ENCODE measurements around the gene FAF1. TPM values are rescaled to one million over a fixed set of nuclear protein-coding genes. Genes with fewer than 3 reads are reported as not detected.
A peak's percentile ranks its signal among the peaks of the same experiment; 100 is the strongest.

The FAF1 gene
- total RNA-seq, 1 donor from 2014 or later: 46.4 TPM

DNA sequence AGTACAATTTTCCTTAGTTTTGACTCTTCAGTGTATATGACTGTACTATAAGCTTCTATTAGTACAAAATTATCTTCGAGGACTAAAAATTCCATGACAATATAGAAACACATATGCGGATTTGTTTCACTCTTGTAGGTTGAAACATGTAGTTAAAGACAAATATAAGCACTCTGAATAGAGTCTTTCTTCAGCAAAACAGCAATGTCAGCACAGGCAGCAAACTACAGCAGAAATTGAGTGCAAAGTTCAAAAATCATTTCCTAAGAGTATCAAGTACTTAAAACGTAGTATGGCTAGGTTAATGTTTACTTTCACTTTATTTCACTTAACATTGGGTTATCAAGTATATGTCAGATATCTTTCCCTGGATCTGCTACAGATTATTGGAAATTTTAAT is 106.7 kb downstream of the FAF1 start:
- no peak overlapping the region for H3K27ac ChIP-seq
- TF ChIP-seq, protein P1, sequence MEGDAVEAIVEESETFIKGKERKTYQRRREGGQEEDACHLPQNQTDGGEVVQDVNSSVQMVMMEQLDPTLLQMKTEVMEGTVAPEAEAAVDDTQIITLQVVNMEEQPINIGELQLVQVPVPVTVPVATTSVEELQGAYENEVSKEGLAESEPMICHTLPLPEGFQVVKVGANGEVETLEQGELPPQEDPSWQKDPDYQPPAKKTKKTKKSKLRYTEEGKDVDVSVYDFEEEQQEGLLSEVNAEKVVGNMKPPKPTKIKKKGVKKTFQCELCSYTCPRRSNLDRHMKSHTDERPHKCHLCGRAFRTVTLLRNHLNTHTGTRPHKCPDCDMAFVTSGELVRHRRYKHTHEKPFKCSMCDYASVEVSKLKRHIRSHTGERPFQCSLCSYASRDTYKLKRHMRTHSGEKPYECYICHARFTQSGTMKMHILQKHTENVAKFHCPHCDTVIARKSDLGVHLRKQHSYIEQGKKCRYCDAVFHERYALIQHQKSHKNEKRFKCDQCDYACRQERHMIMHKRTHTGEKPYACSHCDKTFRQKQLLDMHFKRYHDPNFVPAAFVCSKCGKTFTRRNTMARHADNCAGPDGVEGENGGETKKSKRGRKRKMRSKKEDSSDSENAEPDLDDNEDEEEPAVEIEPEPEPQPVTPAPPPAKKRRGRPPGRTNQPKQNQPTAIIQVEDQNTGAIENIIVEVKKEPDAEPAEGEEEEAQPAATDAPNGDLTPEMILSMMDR (IDR thresholded peaks at IDR 0.05): no peak
- no peaks in the 10 kb centered on the region for H3K9me3 ChIP-seq
- H3K36me3 ChIP-seq: no peaks in the 10 kb centered on the region
- H3K4me3 ChIP-seq: no peak overlapping the region
- intact Hi-C loops (cut with DNase I): no loop called here
- no peaks in the 10 kb centered on the region for H3K27me3 ChIP-seq
- DNase-seq (no peak), ATAC-seq (no peak)
- no peaks in the 10 kb centered on the region for H3K4me1 ChIP-seq

DNA sequence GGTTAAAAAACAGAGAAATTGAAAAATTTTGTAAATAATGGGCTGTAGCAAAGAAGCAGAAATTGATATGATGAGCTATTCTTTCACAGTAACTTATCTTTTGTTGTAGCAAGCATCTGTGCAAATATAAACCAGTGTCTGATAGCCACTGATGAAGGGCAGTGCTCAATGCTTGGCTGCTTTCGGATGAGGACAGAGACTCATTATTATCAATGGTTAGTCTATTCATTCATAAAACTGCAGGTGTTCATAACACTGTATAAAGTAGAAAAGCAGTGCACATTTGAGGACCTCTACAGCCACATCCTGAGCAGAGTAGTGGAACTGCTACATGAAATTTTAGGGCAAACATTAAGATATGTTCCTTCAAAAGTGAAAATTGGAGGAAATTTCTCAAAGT is 107.2 kb downstream of the FAF1 start:
- Histone ChIP-seq H3K4me3 (no peak overlapping the region), H3K36me3 (no peaks in the 10 kb centered on the region), H3K9me3 (no peaks in the 10 kb centered on the region), H3K4me1 (no peaks in the 10 kb centered on the region), H3K27me3 (no peaks in the 10 kb centered on the region), H3K27ac (no peak overlapping the region)
- ATAC-seq: no peak
- TF ChIP-seq, protein P1 (IDR thresholded peaks at IDR 0.05): no peak
- intact Hi-C loops (cut with DNase I): no loop called here
- DNase-seq: no peak

DNA sequence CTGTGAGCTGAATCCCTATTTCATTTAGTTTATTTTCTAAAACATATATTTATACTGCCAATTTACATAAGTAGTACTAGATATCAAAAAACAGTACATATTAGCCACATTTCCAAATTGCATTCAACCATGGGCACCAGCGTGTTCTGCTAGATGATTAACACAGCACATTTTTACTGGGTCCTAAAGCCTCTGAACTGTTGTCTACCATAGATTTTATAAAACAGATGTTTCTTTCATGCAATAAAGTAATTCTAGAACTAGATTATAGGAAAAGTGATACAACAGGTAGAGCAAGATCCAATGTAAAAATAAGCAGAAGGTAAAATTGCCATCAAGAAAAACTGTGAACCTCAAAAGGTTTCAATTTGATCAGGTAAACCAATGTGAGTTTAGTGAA is 108.6 kb downstream of the FAF1 start:
- ATAC-seq (no peak), DNase-seq (no peak)
- Histone ChIP-seq H3K4me1 (no peaks in the 10 kb centered on the region), H3K9me3 (no peaks in the 10 kb centered on the region), H3K27me3 (no peaks in the 10 kb centered on the region), H3K36me3 (no peaks in the 10 kb centered on the region), H3K4me3 (no peak overlapping the region), H3K27ac (no peak overlapping the region)
- TF ChIP-seq, protein P1 (IDR thresholded peaks at IDR 0.05): no peak
- intact Hi-C loops (cut with DNase I): no loop called here

DNA sequence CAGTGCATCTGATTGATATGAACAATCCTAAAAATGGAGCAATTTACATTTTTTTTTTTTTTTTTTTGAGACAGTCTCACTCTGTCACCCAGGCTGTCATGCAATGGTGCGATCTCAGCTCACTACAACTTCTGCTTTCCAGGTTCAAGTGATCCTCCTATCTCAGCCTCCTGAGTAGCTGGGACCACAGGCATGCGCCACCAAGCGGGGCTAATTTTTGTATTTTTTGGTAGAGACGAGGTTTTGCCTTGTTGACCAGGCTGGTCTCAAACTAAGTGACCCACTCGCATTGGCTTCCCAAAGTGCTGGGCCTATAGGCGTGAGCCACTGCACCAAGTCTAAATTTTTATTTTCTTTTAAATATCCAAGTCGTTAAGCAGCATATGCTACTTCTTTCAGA is 109.0 kb downstream of the FAF1 start:
- H3K36me3 ChIP-seq: no peaks in the 10 kb centered on the region

DNA sequence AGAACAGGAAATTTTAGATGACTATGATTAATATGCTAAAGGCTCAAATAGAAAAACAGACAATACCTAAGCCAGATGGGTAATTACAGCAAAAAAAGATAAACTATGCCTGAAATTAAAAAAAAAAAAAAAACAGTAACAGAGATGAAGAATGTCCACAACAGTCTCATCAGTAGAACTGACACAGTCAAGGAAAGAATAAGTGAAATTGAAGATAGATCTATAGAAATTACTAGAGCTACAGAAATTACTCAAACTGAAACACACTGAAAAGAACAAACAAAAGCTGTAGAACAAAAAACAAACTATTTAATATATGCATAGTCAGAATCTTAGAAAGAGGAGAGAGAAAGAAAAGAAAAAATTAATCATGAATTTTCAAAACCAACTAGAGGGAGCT is 112.8 kb downstream of the FAF1 start:
- Histone ChIP-seq H3K27me3 (no peaks in the 10 kb centered on the region), H3K36me3 (no peaks in the 10 kb centered on the region), H3K4me1 (no peaks in the 10 kb centered on the region), H3K27ac (no peak overlapping the region), H3K9me3 (no peaks in the 10 kb centered on the region), H3K4me3 (no peak overlapping the region)
- ATAC-seq (no peak), DNase-seq (no peak)
- intact Hi-C loops (cut with DNase I): no loop called here
- TF ChIP-seq, protein P1 (IDR thresholded peaks at IDR 0.05): no peak

More for the DNA sequence above, 109.0 kb downstream of the FAF1 start:
- Histone ChIP-seq H3K27me3 (no peaks in the 10 kb centered on the region), H3K4me3 (no peak overlapping the region), H3K9me3 (no peaks in the 10 kb centered on the region), H3K27ac (no peak overlapping the region), H3K4me1 (no peaks in the 10 kb centered on the region)
- ATAC-seq (no peak), DNase-seq (no peak)
- TF ChIP-seq, protein P1 (IDR thresholded peaks at IDR 0.05): no peak
- intact Hi-C loops (cut with DNase I): no loop called here

DNA sequence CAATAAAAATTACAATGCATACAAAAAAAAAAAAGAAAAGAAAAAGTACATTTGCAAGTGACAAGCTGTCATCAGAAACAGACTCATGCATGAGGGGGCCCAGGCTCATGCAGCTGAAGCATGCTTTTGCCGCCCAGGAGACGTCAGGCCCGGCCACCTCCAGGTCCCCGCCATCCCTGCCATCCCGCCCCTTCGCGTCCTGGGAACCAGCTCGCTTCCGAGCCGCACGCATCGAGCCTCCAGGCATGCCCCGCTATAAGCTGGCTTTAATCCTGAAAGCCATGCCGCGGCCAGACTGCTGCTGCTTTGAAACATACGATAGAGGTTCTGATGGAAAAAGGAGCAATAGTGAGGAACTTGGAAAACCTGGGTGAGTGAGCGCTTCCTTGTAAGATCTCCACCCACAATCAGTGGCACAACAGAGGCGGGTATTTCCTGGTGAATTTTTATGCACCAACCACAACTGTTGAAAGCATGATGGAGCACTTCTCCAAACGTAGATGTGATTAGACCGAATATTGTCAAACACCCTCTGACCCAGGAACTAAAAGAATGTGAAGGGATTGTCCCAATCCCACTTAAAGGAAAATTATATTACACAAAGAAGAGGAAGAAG is 113.7 kb downstream of the FAF1 start:
- ATAC-seq: peak; percentile 15
- H3K27ac ChIP-seq: no peak overlapping the region
- intact Hi-C loops (cut with DNase I): no loop called here
- H3K4me3 ChIP-seq: no peak overlapping the region
- TF ChIP-seq, protein P1 (IDR thresholded peaks at IDR 0.05): no peak
- no peaks in the 10 kb centered on the region for H3K27me3 ChIP-seq
- no peaks in the 10 kb centered on the region for H3K9me3 ChIP-seq
- no peaks in the 10 kb centered on the region for H3K4me1 ChIP-seq
- DNase-seq: peak; percentile 64
- H3K36me3 ChIP-seq: no peaks in the 10 kb centered on the region
